Neural cell (in vitro differentiated cells): ENCODE measurements around the gene ARL5A. TPM values are rescaled to one million over a fixed set of nuclear protein-coding genes. Genes with fewer than 3 reads are reported as not detected.

Source experiments
- H2AFZ ChIP-seq: fragments of 200-600, 300-800 bp; sonication (generic), shearing (Covaris generic); 2 replicates; pipeline ENCODE4 v1.6.0; 2014; ENCODE audit warnings: low read depth, mild to moderate bottlenecking, antibody characterized with exemption, low read length, moderate library complexity
- H3F3A ChIP-seq: fragments of 200-600 bp; shearing (Covaris generic); 2 replicates; pipeline ENCODE4 v1.6.1; 2016; ENCODE audit warnings: mild to moderate bottlenecking, moderate library complexity, mixed read lengths, antibody characterized with exemption, low read length; ENCODE audit not compliant: insufficient read depth, poor library complexity, severe bottlenecking
- H3K27ac ChIP-seq: fragments of 200-600, 300-800 bp; sonication (generic), shearing (Covaris generic); 2 replicates; pipeline ENCODE4 v1.5.1; 2014; ENCODE audit warnings: mild to moderate bottlenecking, low read length, moderate library complexity
- H3K27me3 ChIP-seq: fragments of 300-800, 200-600 bp; sonication (generic), shearing (Covaris generic); 2 replicates; pipeline ENCODE4 v1.6.0; 2014; ENCODE audit warnings: mild to moderate bottlenecking, low read depth, low read length, moderate library complexity; ENCODE audit not compliant: insufficient read depth
- H3K36me3 ChIP-seq: fragments of 300-800, 200-600 bp; sonication (generic), shearing (Covaris generic); 2 replicates; pipeline ENCODE4 v1.5.1; 2014; ENCODE audit warnings: mild to moderate bottlenecking, antibody characterized with exemption, low read length, moderate library complexity; ENCODE audit not compliant: insufficient read depth
- H3K4me2 ChIP-seq: fragments of 300-800, 200-600 bp; sonication (generic), shearing (Covaris generic); 2 replicates; pipeline ENCODE4 v1.6.0; 2014; ENCODE audit warnings: mild to moderate bottlenecking, low read length
- H3K4me3 ChIP-seq: fragments of 300-800, 200-600 bp; sonication (generic), shearing (Covaris generic); 2 replicates; pipeline ENCODE4 v1.5.1; 2014; ENCODE audit warnings: mild to moderate bottlenecking, low read length, moderate library complexity
- H3K79me2 ChIP-seq: fragments of 200-600 bp; shearing (Covaris generic); replicated peaks from 2 replicates; pipeline ENCODE4 v1.6.0; 2014; ENCODE audit warnings: mild to moderate bottlenecking, low read length, moderate library complexity; ENCODE audit not compliant: insufficient read depth
- H3K9ac ChIP-seq: fragments of 300-800, 200-600 bp; sonication (generic), shearing (Covaris generic); 2 replicates; pipeline ENCODE4 v1.6.1; 2016; ENCODE audit warnings: mild to moderate bottlenecking, low read length, mixed read lengths
- H3K9me2 ChIP-seq: fragments of 200-600 bp; shearing (Covaris generic); 2 replicates; pipeline ENCODE4 v1.6.1; 2016; ENCODE audit warnings: mild to moderate bottlenecking, low read length, mixed read lengths; ENCODE audit not compliant: insufficient read depth
- H3K9me3 ChIP-seq: fragments of 200-600, 300-800 bp; sonication (generic), shearing (Covaris generic); 2 replicates; pipeline ENCODE4 v1.6.1; 2016; ENCODE audit warnings: mild to moderate bottlenecking, mixed run types, low read length, moderate library complexity, mixed read lengths
- H4K20me1 ChIP-seq: fragments of 200-600 bp; shearing (Covaris generic); 2 replicates; pipeline ENCODE4 v1.6.1; 2016; ENCODE audit warnings: mild to moderate bottlenecking, mixed run types; ENCODE audit not compliant: insufficient read depth
- EP300 ChIP-seq: fragments of 450-650 bp; conservative IDR thresholded peaks from 2 replicates; pipeline ENCODE4 v1.6.1; 2014; ENCODE audit warnings: antibody characterized with exemption, mild to moderate bottlenecking, moderate library complexity; ENCODE audit not compliant: poor library complexity, severe bottlenecking
- EZH2 ChIP-seq: fragments of 200-600, 300-800 bp; shearing (Covaris generic), sonication (generic); IDR thresholded peaks from 2 replicates; pipeline ENCODE4 v1.6.1; 2014; ENCODE audit warnings: antibody characterized with exemption, low read length, borderline replicate concordance, mild to moderate bottlenecking; ENCODE audit not compliant: insufficient read depth, poor library complexity, severe bottlenecking
- MXI1 ChIP-seq: fragments of 450-650 bp; conservative IDR thresholded peaks from 2 replicates; pipeline ENCODE4 v1.6.1; 2014; ENCODE audit warnings: antibody characterized with exemption, mild to moderate bottlenecking; ENCODE audit not compliant: poor library complexity, severe bottlenecking
- POLR2AphosphoS5 ChIP-seq: IDR thresholded peaks from 2 replicates; pipeline ENCODE4 v1.6.1; 2012
- RAD21 ChIP-seq: fragments of 450-650 bp; conservative IDR thresholded peaks from 2 replicates; pipeline ENCODE4 v1.6.1; 2014; ENCODE audit warnings: antibody characterized with exemption, mild to moderate bottlenecking, moderate library complexity
- REST ChIP-seq: IDR thresholded peaks from 2 replicates; pipeline ENCODE4 v1.6.1; 2012; ENCODE audit warnings: borderline replicate concordance
- SMC3 ChIP-seq: fragments of 450-650 bp; conservative IDR thresholded peaks from 2 replicates; pipeline ENCODE4 v1.6.1; 2014; ENCODE audit warnings: antibody characterized with exemption, mild to moderate bottlenecking, moderate library complexity; ENCODE audit not compliant: poor library complexity
- TAF1 ChIP-seq: IDR thresholded peaks from 2 replicates; pipeline ENCODE4 v1.6.1; 2012; ENCODE audit warnings: low read depth
- polyA plus RNA-seq: library from polyadenylated mRNA; depleted of rRNA; stranded (reverse); fragments of >200 nt; gene quantifications from 2 replicates; pipeline ENCODE4 v1.2.3, GENCODE V29; 2014
- TF ChIP-seq, protein P1 (sequence below): fragments of 450-650 bp; IDR thresholded peaks from 2 replicates; pipeline ENCODE4 v1.5.1; 2014; ENCODE audit warnings: antibody characterized with exemption, mild to moderate bottlenecking, moderate library complexity; ENCODE audit not compliant: poor library complexity, severe bottlenecking

ARL5A gene
- polyA plus RNA-seq, 1 donor from 2014 or later = 48.5 TPM

DNA sequence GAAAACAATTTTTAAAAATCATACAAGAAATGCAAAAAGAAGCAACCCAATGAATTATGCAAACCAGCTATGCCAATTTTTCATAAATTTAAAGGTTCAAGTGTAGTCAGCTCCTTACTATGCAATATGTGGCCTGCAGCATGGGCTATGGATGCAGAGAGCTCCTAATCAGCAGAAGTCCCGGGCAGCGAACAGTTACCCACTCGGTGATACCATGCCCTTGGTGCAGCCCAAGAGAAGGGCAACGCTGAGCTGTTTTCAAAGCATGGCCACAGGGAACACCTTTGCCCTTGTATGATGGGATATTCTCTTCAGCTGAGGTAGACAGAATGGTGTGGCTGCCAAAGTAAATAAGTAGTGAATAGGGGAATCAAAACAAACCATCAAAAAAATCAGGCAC is 17.3 kb upstream of the ARL5A start:
- H3K36me3 ChIP-seq = peaks cover 7% of the 10 kb centered on the region
- no peak overlapping the region for H3K4me3 ChIP-seq
- H3K79me2 ChIP-seq = no peaks in the 10 kb centered on the region
- H4K20me1 ChIP-seq = no peaks in the 10 kb centered on the region
- no peak overlapping the region for H3K4me2 ChIP-seq
- TF ChIP-seq POLR2AphosphoS5 (no peak), REST (no peak), TAF1 (no peak), EZH2 (no peak), MXI1 (no peak), RAD21 (no peak), SMC3 (no peak), EP300 (no peak)
- TF ChIP-seq, protein P1, sequence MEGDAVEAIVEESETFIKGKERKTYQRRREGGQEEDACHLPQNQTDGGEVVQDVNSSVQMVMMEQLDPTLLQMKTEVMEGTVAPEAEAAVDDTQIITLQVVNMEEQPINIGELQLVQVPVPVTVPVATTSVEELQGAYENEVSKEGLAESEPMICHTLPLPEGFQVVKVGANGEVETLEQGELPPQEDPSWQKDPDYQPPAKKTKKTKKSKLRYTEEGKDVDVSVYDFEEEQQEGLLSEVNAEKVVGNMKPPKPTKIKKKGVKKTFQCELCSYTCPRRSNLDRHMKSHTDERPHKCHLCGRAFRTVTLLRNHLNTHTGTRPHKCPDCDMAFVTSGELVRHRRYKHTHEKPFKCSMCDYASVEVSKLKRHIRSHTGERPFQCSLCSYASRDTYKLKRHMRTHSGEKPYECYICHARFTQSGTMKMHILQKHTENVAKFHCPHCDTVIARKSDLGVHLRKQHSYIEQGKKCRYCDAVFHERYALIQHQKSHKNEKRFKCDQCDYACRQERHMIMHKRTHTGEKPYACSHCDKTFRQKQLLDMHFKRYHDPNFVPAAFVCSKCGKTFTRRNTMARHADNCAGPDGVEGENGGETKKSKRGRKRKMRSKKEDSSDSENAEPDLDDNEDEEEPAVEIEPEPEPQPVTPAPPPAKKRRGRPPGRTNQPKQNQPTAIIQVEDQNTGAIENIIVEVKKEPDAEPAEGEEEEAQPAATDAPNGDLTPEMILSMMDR = no peak
- no peak overlapping the region for H3K27ac ChIP-seq
- no peaks in the 10 kb centered on the region for H3K27me3 ChIP-seq
- H2AFZ ChIP-seq = no peak overlapping the region
- no peaks in the 10 kb centered on the region for H3K9me2 ChIP-seq
- no peaks in the 10 kb centered on the region for H3F3A ChIP-seq
- H3K9ac ChIP-seq = no peak overlapping the region
- no peaks in the 10 kb centered on the region for H3K9me3 ChIP-seq

DNA sequence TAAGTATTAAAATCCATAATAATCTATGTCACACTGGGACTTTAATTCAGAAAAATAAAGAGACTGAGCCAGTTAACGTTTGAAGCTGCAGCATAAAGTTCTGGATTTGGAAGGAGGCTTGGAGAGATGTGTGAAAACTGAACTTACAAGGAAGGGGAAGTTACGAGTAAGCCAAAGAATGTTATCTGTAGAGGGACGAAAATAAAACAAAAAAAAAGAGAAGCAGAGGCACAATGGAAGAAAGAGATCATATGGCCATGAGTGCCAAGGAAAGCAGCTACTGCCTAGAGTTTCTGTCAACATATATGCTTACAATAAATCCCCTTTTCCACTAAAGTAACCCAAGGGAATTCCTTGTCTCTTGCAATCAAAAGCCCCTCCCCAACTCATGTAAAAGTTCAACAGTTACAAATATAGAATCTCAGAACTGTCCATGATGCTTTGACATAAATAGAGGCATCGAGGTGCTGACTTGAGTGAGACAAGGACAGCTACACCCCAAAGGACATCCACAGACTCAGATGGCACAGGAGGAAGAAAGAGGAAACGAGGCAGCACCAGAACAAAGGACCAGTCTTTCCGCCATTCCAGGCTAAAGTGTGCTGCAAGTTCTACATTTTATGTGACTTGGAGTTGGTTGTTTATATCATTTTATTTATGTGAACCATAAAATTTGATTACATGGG is 16.1 kb upstream of the ARL5A start:
- Histone ChIP-seq H3K9me2 (no peaks in the 10 kb centered on the region), H3K27me3 (no peaks in the 10 kb centered on the region), H2AFZ (no peak overlapping the region), H3K4me2 (no peak overlapping the region), H3K4me3 (no peak overlapping the region), H3K27ac (no peak overlapping the region), H3K9me3 (no peaks in the 10 kb centered on the region), H3K79me2 (no peaks in the 10 kb centered on the region), H3K9ac (no peak overlapping the region), H3F3A (no peaks in the 10 kb centered on the region), H3K36me3 (peaks cover 9% of the 10 kb centered on the region), H4K20me1 (no peaks in the 10 kb centered on the region)
- no peak for TF ChIP-seq POLR2AphosphoS5
- no peak for TF ChIP-seq EZH2
- TF ChIP-seq MXI1 = no peak
- TF ChIP-seq RAD21 = no peak
- TF ChIP-seq, protein P1 = no peak
- TF ChIP-seq REST = no peak
- no peak for TF ChIP-seq SMC3
- TF ChIP-seq EP300 = no peak
- TF ChIP-seq TAF1 = no peak
